Nephron progenitor cell (in vitro differentiated cells): ENCODE measurements around the gene TAF1B.
"Not testable (repeated sequence)": the region's sequence is repeated elsewhere in the genome, so short reads cannot be mapped to it uniquely, and the experiment has no call there.

Source experiments
- DNase-seq: peaks from one replicate; pipeline ENCODE4 v3.0.0; 2021
- H3K27ac Mint-ChIP-seq: 2 replicates; pipeline ENCODE4 v1.8.0; 2021; ENCODE audit warnings: mild to moderate bottlenecking, moderate library complexity, mixed read lengths
- H3K27me3 Mint-ChIP-seq: 2 replicates; pipeline ENCODE4 v1.8.0; 2021; ENCODE audit warnings: mild to moderate bottlenecking, low read depth, mixed read lengths; ENCODE audit not compliant: poor library complexity
- H3K36me3 Mint-ChIP-seq: 2 replicates; pipeline ENCODE4 v1.8.0; 2021; ENCODE audit warnings: low read depth, mixed read lengths
- H3K4me1 Mint-ChIP-seq: 2 replicates; pipeline ENCODE4 v1.8.0; 2021; ENCODE audit warnings: mixed read lengths
- H3K4me3 Mint-ChIP-seq: 2 replicates; pipeline ENCODE4 v1.8.0; 2021; ENCODE audit warnings: mild to moderate bottlenecking, moderate library complexity, mixed read lengths
- H3K9me3 Mint-ChIP-seq: 2 replicates; pipeline ENCODE4 v1.8.0; 2021; ENCODE audit warnings: mild to moderate bottlenecking, moderate library complexity, mixed read lengths
- TF ChIP-seq, protein P1 (sequence below): fragments of 200-600 bp; sonication (generic); IDR thresholded peaks from 2 replicates; pipeline ENCODE4 v1.5.0; 2021; ENCODE audit warnings: antibody characterized with exemption

The TAF1B gene

DNA sequence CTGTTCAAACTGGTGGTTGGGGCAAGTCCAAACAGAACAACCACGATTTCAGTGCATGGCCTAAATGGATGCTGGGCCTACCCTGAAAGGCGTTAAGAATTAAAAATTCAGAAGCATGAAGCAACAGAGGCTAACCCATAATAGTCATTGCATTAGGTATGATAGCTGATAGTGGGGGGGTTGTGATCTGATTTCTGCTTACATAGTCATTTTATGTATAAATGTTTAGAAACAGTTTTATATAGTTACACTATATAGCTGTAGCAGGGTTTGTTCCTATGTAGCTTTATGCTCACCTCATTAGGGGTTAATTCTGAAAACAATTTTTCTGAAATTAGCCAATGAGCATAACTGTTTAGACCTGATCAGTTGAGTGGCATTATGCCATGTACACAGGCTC is 9.6 kb downstream of the TAF1B start:
- H3K9me3 Mint-ChIP-seq, result peaks cover 31% of the 10 kb centered on the region
- H3K27ac Mint-ChIP-seq, result no peak overlapping the region
- peaks cover 5% of the 10 kb centered on the region for H3K4me1 Mint-ChIP-seq
- TF ChIP-seq, protein P1, sequence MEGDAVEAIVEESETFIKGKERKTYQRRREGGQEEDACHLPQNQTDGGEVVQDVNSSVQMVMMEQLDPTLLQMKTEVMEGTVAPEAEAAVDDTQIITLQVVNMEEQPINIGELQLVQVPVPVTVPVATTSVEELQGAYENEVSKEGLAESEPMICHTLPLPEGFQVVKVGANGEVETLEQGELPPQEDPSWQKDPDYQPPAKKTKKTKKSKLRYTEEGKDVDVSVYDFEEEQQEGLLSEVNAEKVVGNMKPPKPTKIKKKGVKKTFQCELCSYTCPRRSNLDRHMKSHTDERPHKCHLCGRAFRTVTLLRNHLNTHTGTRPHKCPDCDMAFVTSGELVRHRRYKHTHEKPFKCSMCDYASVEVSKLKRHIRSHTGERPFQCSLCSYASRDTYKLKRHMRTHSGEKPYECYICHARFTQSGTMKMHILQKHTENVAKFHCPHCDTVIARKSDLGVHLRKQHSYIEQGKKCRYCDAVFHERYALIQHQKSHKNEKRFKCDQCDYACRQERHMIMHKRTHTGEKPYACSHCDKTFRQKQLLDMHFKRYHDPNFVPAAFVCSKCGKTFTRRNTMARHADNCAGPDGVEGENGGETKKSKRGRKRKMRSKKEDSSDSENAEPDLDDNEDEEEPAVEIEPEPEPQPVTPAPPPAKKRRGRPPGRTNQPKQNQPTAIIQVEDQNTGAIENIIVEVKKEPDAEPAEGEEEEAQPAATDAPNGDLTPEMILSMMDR, result no peak
- peaks cover 87% of the 10 kb centered on the region for H3K36me3 Mint-ChIP-seq
- DNase-seq, result no peak
- no peak overlapping the region for H3K4me3 Mint-ChIP-seq
- H3K27me3 Mint-ChIP-seq, result peaks cover 2% of the 10 kb centered on the region

- no peak overlapping the region for H3K4me3 Mint-ChIP-seq
- no peak overlapping the region for H3K27ac Mint-ChIP-seq
- DNase-seq, result no peak
- peaks cover 99% of the 10 kb centered on the region for H3K36me3 Mint-ChIP-seq
- peaks cover 2% of the 10 kb centered on the region for H3K27me3 Mint-ChIP-seq
- TF ChIP-seq, protein P1, result no peak
- H3K4me1 Mint-ChIP-seq, result no peaks in the 10 kb centered on the region
- H3K9me3 Mint-ChIP-seq, result peaks cover 83% of the 10 kb centered on the region
Measured at GRCh38 chr2:9857814-9858729, 14.8 kb downstream of the TAF1B start.

GRCh38 chr2:9858730-9859068 is 15.4 kb downstream of the TAF1B start:
- H3K4me3 Mint-ChIP-seq, result no peak overlapping the region
- TF ChIP-seq, protein P1, result no peak
- no peak overlapping the region for H3K27ac Mint-ChIP-seq
- peaks cover 99% of the 10 kb centered on the region for H3K36me3 Mint-ChIP-seq
- H3K4me1 Mint-ChIP-seq, result no peaks in the 10 kb centered on the region
- H3K9me3 Mint-ChIP-seq, result peaks cover 89% of the 10 kb centered on the region
- no peak for DNase-seq
- H3K27me3 Mint-ChIP-seq, result peaks cover 5% of the 10 kb centered on the region

DNA sequence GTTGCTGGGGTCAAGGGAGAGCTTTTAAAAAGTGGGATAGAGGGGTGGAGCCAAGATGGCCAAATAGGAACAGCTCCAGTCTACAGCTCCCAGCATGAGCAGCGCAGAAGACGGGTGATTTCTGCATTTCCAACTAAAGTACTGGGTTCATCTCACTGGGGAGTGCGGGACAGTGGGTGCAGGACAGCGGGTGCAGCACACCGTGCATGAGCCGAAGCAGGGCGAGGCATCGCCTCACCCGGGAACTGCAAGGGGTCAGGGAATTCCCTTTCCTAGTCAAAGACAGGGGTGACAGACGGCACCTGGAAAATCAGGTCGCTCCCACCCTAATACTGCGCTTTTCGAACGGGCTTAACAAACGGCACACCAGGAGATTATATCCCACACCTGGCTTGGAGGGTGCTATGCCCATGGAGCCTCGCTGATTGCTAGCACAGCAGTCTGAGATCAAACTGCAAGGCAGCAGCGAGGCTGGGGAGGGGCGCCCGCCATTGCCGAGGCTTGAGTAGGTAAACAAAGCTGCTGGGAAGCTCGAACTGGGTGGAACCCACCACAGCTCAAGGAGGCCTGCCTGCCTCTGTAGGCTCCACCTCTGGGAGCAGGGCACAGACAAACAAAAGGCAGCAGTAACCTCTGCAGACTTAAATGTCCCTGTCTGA is 17.8 kb downstream of the TAF1B start:
- Mint-ChIP-seq H3K36me3 (peaks cover 82% of the 10 kb centered on the region), H3K9me3 (peaks cover 93% of the 10 kb centered on the region)
- not testable (repeated sequence) for H3K4me1 Mint-ChIP-seq, DNase-seq, H3K4me3 Mint-ChIP-seq, H3K27ac Mint-ChIP-seq, H3K27me3 Mint-ChIP-seq

DNA sequence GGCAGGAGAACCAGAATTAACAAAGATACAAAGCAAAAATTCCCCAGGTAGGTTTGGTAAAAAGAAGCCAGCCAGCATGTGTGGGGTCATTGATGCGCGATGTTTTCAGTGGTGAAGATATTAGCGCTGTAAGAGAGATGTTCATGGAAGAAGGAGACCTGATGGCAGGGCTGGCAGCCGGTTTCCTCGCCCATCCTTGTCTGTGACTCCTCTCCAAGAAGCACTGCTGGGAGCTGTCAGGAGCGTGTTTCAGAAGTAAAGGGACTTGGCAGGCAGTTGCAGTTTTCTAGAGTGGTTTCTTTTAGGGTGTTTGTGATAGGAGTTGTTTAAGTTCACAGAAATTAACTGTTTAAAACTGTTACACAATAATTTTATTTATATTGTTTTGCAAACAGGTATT is 24.6 kb downstream of the TAF1B start:
- peak overlapping the region; percentile 4 for H3K27ac Mint-ChIP-seq
- TF ChIP-seq, protein P1, result no peak
- DNase-seq, result no peak
- H3K27me3 Mint-ChIP-seq, result peaks cover 3% of the 10 kb centered on the region
- H3K9me3 Mint-ChIP-seq, result peaks cover 25% of the 10 kb centered on the region
- H3K36me3 Mint-ChIP-seq, result peaks cover 64% of the 10 kb centered on the region
- no peak overlapping the region for H3K4me3 Mint-ChIP-seq
- H3K4me1 Mint-ChIP-seq, result no peaks in the 10 kb centered on the region

DNA sequence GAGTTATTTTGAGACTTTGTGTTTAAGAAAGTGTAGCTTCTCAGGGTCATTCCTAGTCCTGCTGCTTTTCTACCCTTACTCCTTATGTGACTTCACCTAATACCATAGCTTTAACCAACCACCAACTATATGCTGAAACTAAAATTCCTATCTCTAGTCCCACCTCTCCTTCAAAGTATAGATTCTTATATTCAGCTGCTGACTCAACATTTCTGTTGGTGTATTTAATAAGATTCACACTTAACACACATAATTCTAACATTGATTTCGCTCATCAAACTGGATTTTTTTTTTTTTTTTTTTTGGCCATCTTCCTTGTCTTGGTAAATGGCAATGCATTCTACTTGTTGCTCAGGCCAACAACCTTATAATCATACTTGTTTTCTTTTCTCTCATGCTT is 30.1 kb downstream of the TAF1B start:
- Mint-ChIP-seq H3K36me3 (peaks cover 79% of the 10 kb centered on the region), H3K9me3 (no peaks in the 10 kb centered on the region)

More for the DNA sequence above, 30.1 kb downstream of the TAF1B start:
- no peaks in the 10 kb centered on the region for H3K27me3 Mint-ChIP-seq
- no peak for DNase-seq
- H3K27ac Mint-ChIP-seq, result no peak overlapping the region
- TF ChIP-seq, protein P1, result no peak
- H3K4me1 Mint-ChIP-seq, result no peaks in the 10 kb centered on the region
- H3K4me3 Mint-ChIP-seq, result no peak overlapping the region
